ENCODE measurements around the gene MRAP.

The MRAP gene

GRCh38 chr21:32281531-32281930 lies 17.1 kb upstream of the MRAP start:
- DNase-seq = no peak
- intact Hi-C loops (cut with DNase I; ENCODE audit: low total_unique reads) = no loop called here
- Histone ChIP-seq H3K4me1 (peaks cover 0 to 22% (median 14%) of the 10 kb centered on the region in 4 donors), H3K27ac (no peak overlapping the region), H3K9me3 (no peaks in the 10 kb centered on the region), H3K36me3 (no peaks in the 10 kb centered on the region), H3K27me3 (no peaks in the 10 kb centered on the region), H3K4me3 (no peak overlapping the region)
- TF ChIP-seq CTCF (IDR thresholded peaks at IDR 0.05) = no peak

- Histone ChIP-seq H3K4me1 (peaks cover 0 to 16% (median 10%) of the 10 kb centered on the region in 4 donors), H3K36me3 (no peaks in the 10 kb centered on the region), H3K4me3 (no peak overlapping the region), H3K9me3 (no peaks in the 10 kb centered on the region), H3K27ac (no peak overlapping the region), H3K27me3 (no peaks in the 10 kb centered on the region)
- intact Hi-C loops (cut with DNase I; ENCODE audit: low total_unique reads) = no loop called here
- no peak for DNase-seq
- no peak for TF ChIP-seq CTCF (IDR thresholded peaks at IDR 0.05)
Measured at GRCh38 chr21:32282992-32283391, 15.7 kb upstream of the MRAP start.

GRCh38 chr21:32285476-32285875 lies 13.2 kb upstream of the MRAP start:
- intact Hi-C loops (cut with DNase I; ENCODE audit: low total_unique reads) = no loop called here

GRCh38 chr21:32297449-32297848 lies 1.2 kb upstream of the MRAP start:
- no peaks in the 10 kb centered on the region for H3K9me3 ChIP-seq
- H3K4me1 ChIP-seq = no peaks in the 10 kb centered on the region
- no peaks in the 10 kb centered on the region for H3K27me3 ChIP-seq
- H3K36me3 ChIP-seq = no peaks in the 10 kb centered on the region
- no peak for DNase-seq
- intact Hi-C loops (cut with DNase I; ENCODE audit: low total_unique reads) = no loop called here
- no peak for TF ChIP-seq CTCF (IDR thresholded peaks at IDR 0.05)
- H3K27ac ChIP-seq = no peak overlapping the region
- no peak overlapping the region for H3K4me3 ChIP-seq

More at GRCh38 chr21:32285476-32285875, 13.2 kb upstream of the MRAP start:
- Histone ChIP-seq H3K4me1 (no peaks in the 10 kb centered on the region), H3K27ac (no peak overlapping the region), H3K36me3 (no peaks in the 10 kb centered on the region), H3K9me3 (no peaks in the 10 kb centered on the region), H3K27me3 (no peaks in the 10 kb centered on the region), H3K4me3 (no peak overlapping the region)
- no peak for DNase-seq
- no peak for TF ChIP-seq CTCF (IDR thresholded peaks at IDR 0.05)

GRCh38 chr21:32298148-32298559 lies 501 bp upstream of the MRAP start:
- no peak for DNase-seq
- Histone ChIP-seq H3K4me3 (no peak overlapping the region), H3K9me3 (no peaks in the 10 kb centered on the region), H3K27ac (no peak overlapping the region), H3K36me3 (no peaks in the 10 kb centered on the region), H3K4me1 (no peaks in the 10 kb centered on the region), H3K27me3 (no peaks in the 10 kb centered on the region)
- no peak for TF ChIP-seq CTCF (IDR thresholded peaks at IDR 0.05)
- intact Hi-C loops (cut with DNase I; ENCODE audit: low total_unique reads) = no loop called here

GRCh38 chr21:32299695-32300094 lies 1.0 kb downstream of the MRAP start:
- Histone ChIP-seq H3K9me3 (no peaks in the 10 kb centered on the region), H3K36me3 (no peaks in the 10 kb centered on the region), H3K27ac (no peak overlapping the region), H3K27me3 (no peaks in the 10 kb centered on the region), H3K4me1 (no peaks in the 10 kb centered on the region), H3K4me3 (no peak overlapping the region)
- intact Hi-C loops (cut with DNase I; ENCODE audit: low total_unique reads) = no loop called here
- TF ChIP-seq CTCF (IDR thresholded peaks at IDR 0.05) = no peak
- DNase-seq = no peak
